ENCODE data around the gene G6PC1. TPM values are rescaled to one million over a fixed set of nuclear protein-coding genes. Genes with fewer than 3 reads are reported as not detected.

Gene G6PC1
- polyA plus RNA-seq, 1 donor from 2014 or later = not detected

GRCh38 chr17:42865638-42866094 is 34.9 kb upstream of the G6PC1 start:
- Histone ChIP-seq H3F3A (ENCODE audit: insufficient read depth, low read length, poor library complexity, severe bottlenecking) (no peaks in the 10 kb centered on the region), H3K9ac (ENCODE audit: low read length) (no peak overlapping the region), H3K4me3 (ENCODE audit: low read length) (no peak overlapping the region), H3K4me2 (ENCODE audit: low read length) (no peak overlapping the region), H3K27ac (ENCODE audit: low read length) (no peak overlapping the region), H3K9me3 (ENCODE audit: low read length) (peaks cover 4% of the 10 kb centered on the region), H2AFZ (ENCODE audit: low read depth, low read length) (no peak overlapping the region), H3K9me2 (ENCODE audit: insufficient read depth, low read length) (no peaks in the 10 kb centered on the region), H3K79me2 (replicated peaks; ENCODE audit: insufficient read depth, low read length) (no peaks in the 10 kb centered on the region), H3K27me3 (ENCODE audit: insufficient read depth, low read depth, low read length) (no peaks in the 10 kb centered on the region), H4K20me1 (ENCODE audit: insufficient read depth) (no peaks in the 10 kb centered on the region), H3K36me3 (ENCODE audit: insufficient read depth, low read length) (no peaks in the 10 kb centered on the region)
- TF ChIP-seq SMC3 (conservative IDR thresholded peaks at IDR 0.05; ENCODE audit: poor library complexity) (no peak), POLR2AphosphoS5 (IDR thresholded peaks at IDR 0.05) (no peak), RAD21 (conservative IDR thresholded peaks at IDR 0.05) (no peak), TAF1 (IDR thresholded peaks at IDR 0.05; ENCODE audit: low read depth) (no peak)

- Histone ChIP-seq H3K9ac (ENCODE audit: low read length) (no peak overlapping the region), H3K27ac (ENCODE audit: low read length) (no peak overlapping the region), H3K4me2 (ENCODE audit: low read length) (no peak overlapping the region), H3K4me3 (ENCODE audit: low read length) (no peak overlapping the region), H4K20me1 (ENCODE audit: insufficient read depth) (no peaks in the 10 kb centered on the region), H3F3A (ENCODE audit: insufficient read depth, low read length, poor library complexity, severe bottlenecking) (no peaks in the 10 kb centered on the region), H3K36me3 (ENCODE audit: insufficient read depth, low read length) (no peaks in the 10 kb centered on the region), H3K9me3 (ENCODE audit: low read length) (peaks cover 6% of the 10 kb centered on the region), H3K9me2 (ENCODE audit: insufficient read depth, low read length) (no peaks in the 10 kb centered on the region), H2AFZ (ENCODE audit: low read depth, low read length) (no peak overlapping the region), H3K27me3 (ENCODE audit: insufficient read depth, low read depth, low read length) (no peaks in the 10 kb centered on the region), H3K79me2 (replicated peaks; ENCODE audit: insufficient read depth, low read length) (no peaks in the 10 kb centered on the region)
- TF ChIP-seq CTCF (IDR thresholded peaks at IDR 0.05; ENCODE audit: poor library complexity, severe bottlenecking) = no peak
- TF ChIP-seq SMC3 (conservative IDR thresholded peaks at IDR 0.05; ENCODE audit: poor library complexity) = no peak
- TF ChIP-seq RAD21 (conservative IDR thresholded peaks at IDR 0.05) = no peak
- TF ChIP-seq MXI1 (conservative IDR thresholded peaks at IDR 0.05; ENCODE audit: poor library complexity, severe bottlenecking) = no peak
- TF ChIP-seq REST (IDR thresholded peaks at IDR 0.05; ENCODE audit: borderline replicate concordance) = no peak
- TF ChIP-seq POLR2AphosphoS5 (IDR thresholded peaks at IDR 0.05) = no peak
- TF ChIP-seq TAF1 (IDR thresholded peaks at IDR 0.05; ENCODE audit: low read depth) = no peak
These were observed 34.4 kb upstream of the G6PC1 start for GRCh38 chr17:42866216-42866615.
